Loucy (cell line): ENCODE results near the gene CPEB1.

Experiments
- CTCF ChIP-seq: fragments of 200-600 bp; sonication (generic); conservative IDR thresholded peaks from 2 replicates; pipeline ENCODE4 v1.5.1; 2014; ENCODE audit warnings: mild to moderate bottlenecking, antibody characterized with exemption, low read length
- EZH2phosphoT487 ChIP-seq: fragments of 200-600 bp; IDR thresholded peaks from 2 replicates; pipeline ENCODE4 v1.6.1; 2018; ENCODE audit warnings: antibody characterized with exemption, mild to moderate bottlenecking, moderate library complexity, borderline replicate concordance

GRCh38 chr15:82575335-82575734 lies 71.8 kb downstream of the CPEB1 start:
- TF ChIP-seq CTCF: no peak
- no peak for TF ChIP-seq EZH2phosphoT487
